K562 (cell line): ENCODE data around the gene ST6GALNAC2. TPM values are rescaled to one million over a fixed set of nuclear protein-coding genes. Genes with fewer than 3 reads are reported as not detected.

ENCODE experiments used
- BCLAF1 ChIP-seq, 2 experiments: fragments of 450-650 bp in 1 of 2; IDR thresholded peaks; 2 replicates each; pipeline ENCODE4 v1.6.1; 2011 to 2017; ENCODE audit warnings: low read depth in 2 of 2, antibody characterized with exemption in 1 of 2, borderline replicate concordance in 1 of 2, low read length in 1 of 2, mild to moderate bottlenecking in 1 of 2, mixed read lengths in 1 of 2; ENCODE audit not compliant: control insufficient read depth in 1 of 2
- CBX8 ChIP-seq: fragments of 200-600 bp; sonication (generic); IDR thresholded peaks from 2 replicates; pipeline ENCODE4 v1.6.1; 2012; ENCODE audit warnings: borderline replicate concordance, mixed run types, low read depth, mild to moderate bottlenecking, moderate library complexity, mixed read lengths, low read length, control low read depth, inconsistent platforms; ENCODE audit not compliant: poor library complexity, severe bottlenecking; ENCODE audit errors: extremely low read depth
- EZH2 ChIP-seq: IDR thresholded peaks from 2 replicates; pipeline ENCODE4 v1.6.1; 2012; ENCODE audit warnings: low read depth, mild to moderate bottlenecking, inconsistent platforms, low read length, borderline replicate concordance
- FIP1L1 ChIP-seq: fragments of 200-400 bp; formaldehyde crosslinking; IDR thresholded peaks from 2 replicates; pipeline ENCODE4 v1.6.1; 2018; ENCODE audit warnings: mild to moderate bottlenecking, low read depth, low read length; ENCODE audit not compliant: poor library complexity, severe bottlenecking
- MAFF ChIP-seq: IDR thresholded peaks from 2 replicates; pipeline ENCODE4 v1.6.1; 2012; ENCODE audit warnings: low read length, improper control_type of control experiment
- MAFG ChIP-seq: fragments of 450-650 bp; conservative IDR thresholded peaks from 2 replicates; pipeline ENCODE4 v1.6.1; 2016; ENCODE audit warnings: missing genetic modification characterization, missing compliant biosample characterization
- PHB ChIP-seq: fragments of 250-450 bp; sonication (Bioruptor Pico); IDR thresholded peaks from 2 replicates; pipeline ENCODE4 v1.5.0; 2021
- PHB2 ChIP-seq: fragments of 450-650 bp; IDR thresholded peaks from 2 replicates; pipeline ENCODE4 v1.6.1; 2017; ENCODE audit warnings: low read depth
- POLR2AphosphoS5 ChIP-seq: IDR thresholded peaks from 2 replicates; pipeline ENCODE4 v1.6.1; 2011; ENCODE audit warnings: mild to moderate bottlenecking, low read depth, low read length, moderate library complexity; ENCODE audit not compliant: control insufficient read depth, insufficient read depth
- SIN3A ChIP-seq, 2 experiments: fragments of 150-350 bp in 1 of 2; IDR thresholded peaks; 2 replicates each; pipeline ENCODE4 v1.6.1; 2011 to 2016; ENCODE audit warnings: borderline replicate concordance in 2 of 2, low read depth in 2 of 2, low read length in 2 of 2, mild to moderate bottlenecking in 2 of 2, moderate library complexity in 2 of 2; ENCODE audit not compliant: control insufficient read depth in 1 of 2
- SIX5 ChIP-seq, 2 experiments: IDR thresholded peaks; 2 replicates each; pipeline ENCODE4 v1.6.1; 2011; ENCODE audit warnings: low read length in 2 of 2, borderline replicate concordance in 1 of 2, low read depth in 1 of 2, mild to moderate bottlenecking in 1 of 2, moderate library complexity in 1 of 2; ENCODE audit not compliant: insufficient read depth in 1 of 2
- STAT5B ChIP-seq: fragments of 250-450 bp; sonication (Bioruptor Pico); IDR thresholded peaks from 2 replicates; pipeline ENCODE4 v1.8.0; 2021; ENCODE audit warnings: mild to moderate bottlenecking, inconsistent platforms
- TAF9B ChIP-seq: fragments of 450-650 bp; IDR thresholded peaks from 2 replicates; pipeline ENCODE4 v1.6.1; 2018; ENCODE audit warnings: mild to moderate bottlenecking; ENCODE audit not compliant: partially characterized antibody
- ZBED1 ChIP-seq: IDR thresholded peaks from 2 replicates; pipeline ENCODE4 v1.6.1; 2014
- ZFP1 ChIP-seq: fragments of 450-650 bp; formaldehyde crosslinking; IDR thresholded peaks from 2 replicates; pipeline ENCODE4 v1.4.0; 2020; ENCODE audit warnings: mild to moderate bottlenecking, mixed read lengths
- ZHX1 ChIP-seq: fragments of 150-350 bp; conservative IDR thresholded peaks from 2 replicates; pipeline ENCODE4 v1.6.1; 2014; ENCODE audit warnings: low read length
- ZNF23 ChIP-seq: fragments of 250-450 bp; sonication (Bioruptor Pico); IDR thresholded peaks from 2 replicates; pipeline ENCODE4 v1.4.0; 2020; ENCODE audit warnings: mild to moderate bottlenecking
- ZNF282 ChIP-seq: sonication (generic); formaldehyde crosslinking; IDR thresholded peaks from 2 replicates; pipeline ENCODE4 v1.8.1; 2023; ENCODE audit warnings: missing genetic modification reagents
- ZNF696 ChIP-seq: fragments of 250-450 bp; sonication (Bioruptor Pico); conservative IDR thresholded peaks from 2 replicates; pipeline ENCODE4 v1.4.0; 2020; ENCODE audit warnings: mild to moderate bottlenecking, moderate library complexity
- polyA plus RNA-seq, 8 experiments: library from polyadenylated mRNA; depleted of rRNA in 4 of 8; stranded (reverse) in 5 of 8; unstranded in 3 of 8; fragments of >200 nt; fragmentation: Nextera tagmentation in 2 of 8; fragmentation: Illumina TruSeq in 1 of 8; extraction: Ambion mirVana in 2 of 8; extraction: Trizol in 1 of 8; gene quantifications; 2 replicates each; pipeline versions ENCODE4 v1.2.1 to v1.2.3, GENCODE V29; 2011 to 2014; ENCODE audit warnings: inconsistent platforms in 1 of 8, missing spikeins in 1 of 8
- total RNA-seq, 7 experiments: library from RNA; depleted of rRNA in 6 of 7; stranded (reverse); fragments of >200 nt in 6 of 7; fragmentation: Illumina TruSeq in 2 of 7; extraction: Trizol in 2 of 7; gene quantifications; 2 replicates each; pipeline versions ENCODE4 v1.2.1 to v1.2.3, GENCODE V29; 2011 to 2021; ENCODE audit warnings: low replicate concordance in 1 of 7
- TF ChIP-seq, protein P1 (sequence below): fragments of 250-450 bp; sonication (Bioruptor Pico); IDR thresholded peaks from 2 replicates; pipeline ENCODE4 v1.5.1; 2021; ENCODE audit warnings: mild to moderate bottlenecking

Gene ST6GALNAC2
- total and polyA plus RNA-seq, 9 of the 15 experiments (the other 6 are each of a cell fraction or from before 2014, with no cell fraction given), result 0.18 TPM; not detected in 8

- no peak for TF ChIP-seq CBX8
- no peak for TF ChIP-seq PHB (CRISPR knock-in tag)
- no peak for TF ChIP-seq BCLAF1 (IDR thresholded peaks at IDR 0.05; ENCODE audit: borderline replicate concordance in 1 of 2, control insufficient read depth in 1 of 2, low read depth in 2 of 2, low read length in 1 of 2)
- no peak for TF ChIP-seq ZNF696 (CRISPR knock-in tag)
- no peak for TF ChIP-seq TAF9B
- TF ChIP-seq FIP1L1, result no peak
- no peak for TF ChIP-seq STAT5B (CRISPR knock-in tag)
- no peak for TF ChIP-seq ZFP1 (CRISPR knock-in tag)
- TF ChIP-seq ZHX1, result no peak
- no peak for TF ChIP-seq MAFG (tag)
- TF ChIP-seq PHB2, result no peak
- TF ChIP-seq EZH2, result no peak
- 0 out of 2 replicates have a peak, but pooled peaks have one; percentile 17 for TF ChIP-seq ZBED1
- no peak for TF ChIP-seq POLR2AphosphoS5
- no peak for TF ChIP-seq ZNF282
- TF ChIP-seq SIX5 (IDR thresholded peaks at IDR 0.05; ENCODE audit: borderline replicate concordance in 1 of 2, insufficient read depth in 1 of 2, low read depth in 1 of 2, low read length in 2 of 2), result no peak
- TF ChIP-seq SIN3A (IDR thresholded peaks at IDR 0.05; ENCODE audit: borderline replicate concordance in 2 of 2, control insufficient read depth in 1 of 2, low read depth in 2 of 2, low read length in 2 of 2), result no peak
- no peak for TF ChIP-seq MAFF
- TF ChIP-seq ZNF23, result no peak
- TF ChIP-seq, protein P1, sequence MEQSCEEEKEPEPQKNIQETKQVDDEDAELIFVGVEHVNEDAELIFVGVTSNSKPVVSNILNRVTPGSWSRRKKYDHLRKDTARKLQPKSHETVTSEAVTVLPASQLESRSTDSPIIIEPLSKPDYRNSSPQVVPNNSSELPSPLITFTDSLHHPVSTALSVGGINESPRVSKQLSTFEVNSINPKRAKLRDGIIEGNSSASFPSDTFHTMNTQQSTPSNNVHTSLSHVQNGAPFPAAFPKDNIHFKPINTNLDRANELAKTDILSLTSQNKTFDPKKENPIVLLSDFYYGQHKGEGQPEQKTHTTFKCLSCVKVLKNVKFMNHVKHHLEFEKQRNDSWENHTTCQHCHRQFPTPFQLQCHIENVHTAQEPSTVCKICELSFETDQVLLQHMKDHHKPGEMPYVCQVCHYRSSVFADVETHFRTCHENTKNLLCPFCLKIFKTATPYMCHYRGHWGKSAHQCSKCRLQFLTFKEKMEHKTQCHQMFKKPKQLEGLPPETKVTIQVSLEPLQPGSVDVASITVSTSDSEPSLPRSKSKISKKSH (CRISPR knock-in tag), result no peak
Observed at GRCh38 chr17:76529224-76530094, 56.2 kb downstream of the ST6GALNAC2 start (continued).
